Endothelial cell of umbilical vein (primary cell): Measurements from ENCODE around the gene METTL8. TPM values are rescaled to one million over a fixed set of nuclear protein-coding genes. Genes with fewer than 3 reads are reported as not detected.

Experiments used
- BruUV-seq: library from RNA; stranded (reverse); fragments of 400-500 nt; replicated peaks from 2 replicates; lab custom pipeline; 2021; lab: Mats Ljungman, UMichigan
- CTCF ChIA-PET: fragments of 300-600, 350-600 bp; sonication (Branson Sonifier 250); formaldehyde crosslinking; loops from one replicate; lab custom pipeline; 2021; ENCODE audit warnings: antibody characterized with exemption, inconsistent platforms; lab: Charles Lee
- POLR2A ChIA-PET: fragments of 300-600, 350-600 bp; sonication (Branson Sonifier 250); formaldehyde crosslinking; loops from one replicate; lab custom pipeline; 2021; ENCODE audit warnings: antibody characterized with exemption, inconsistent platforms; lab: Charles Lee
- DNase-seq: peaks from one replicate; pipeline ENCODE4 v3.0.0-alpha.2; 2011; ENCODE audit warnings: low read depth, low spot score
- FAIRE-seq: peaks from 2 replicates; lab custom pipeline; 2011; peaks lifted over from hg19 to GRCh38; lab: Jason Lieb, UNC
- H2AFZ ChIP-seq: 2 replicates; pipeline ENCODE4 v1.6.0; 2012; ENCODE audit warnings: low read depth, low read length, control low read depth, inconsistent platforms
- H3K27ac ChIP-seq: 2 replicates; pipeline ENCODE4 v1.5.1; 2011; ENCODE audit warnings: low read depth, mild to moderate bottlenecking, control low read depth, low read length, moderate library complexity; ENCODE audit not compliant: insufficient read depth
- H3K27me3 ChIP-seq, 2 experiments: 2 replicates each; pipeline versions ENCODE4 v1.6.0 to v1.6.1; 2011; ENCODE audit warnings: low read length in 2 of 2, mixed read lengths in 1 of 2; ENCODE audit not compliant: control insufficient read depth in 2 of 2, insufficient read depth in 2 of 2
- H3K36me3 ChIP-seq, 2 experiments: 2 replicates in 1 of 2; 3 replicates in 1 of 2; pipeline ENCODE4 v1.5.1; 2011; ENCODE audit warnings: low read length in 2 of 2, mild to moderate bottlenecking in 1 of 2, moderate library complexity in 1 of 2; ENCODE audit not compliant: control insufficient read depth in 2 of 2, insufficient read depth in 2 of 2; ENCODE audit errors: extremely low read depth in 1 of 2
- H3K4me1 ChIP-seq: 3 replicates; pipeline ENCODE4 v1.5.1; 2011; ENCODE audit warnings: mild to moderate bottlenecking, low read length; ENCODE audit not compliant: control insufficient read depth, insufficient read depth; ENCODE audit errors: extremely low read depth
- H3K4me2 ChIP-seq: 2 replicates; pipeline ENCODE4 v1.6.1; 2011; ENCODE audit warnings: low read length, control low read depth, mixed read lengths; ENCODE audit not compliant: insufficient read depth
- H3K4me3 ChIP-seq, 3 experiments: fragments of 200-600 bp in 1 of 3; sonication (generic), shearing (Covaris generic) in 1 of 3; replicated peaks in 1 of 3; 2 replicates each; pipeline ENCODE4 v1.5.1; 2011 to 2016; ENCODE audit warnings: control low read depth in 3 of 3, low read length in 3 of 3, mild to moderate bottlenecking in 2 of 3, inconsistent platforms in 1 of 3, low read depth in 1 of 3, moderate library complexity in 1 of 3; ENCODE audit not compliant: insufficient read depth in 1 of 3
- H3K79me2 ChIP-seq: 2 replicates; pipeline ENCODE4 v1.6.0; 2012; ENCODE audit warnings: low read length, inconsistent platforms; ENCODE audit not compliant: control insufficient read depth, insufficient read depth
- H3K9ac ChIP-seq: replicated peaks from 2 replicates; pipeline ENCODE3; 2011; ENCODE audit warnings: low read length, control low read depth; ENCODE audit not compliant: insufficient read depth; ENCODE audit errors: extremely low read depth
- H3K9me1 ChIP-seq: replicated peaks from 3 replicates; pipeline ENCODE4 v1.6.0; 2011; ENCODE audit warnings: mild to moderate bottlenecking, low read length; ENCODE audit not compliant: control insufficient read depth, insufficient read depth; ENCODE audit errors: extremely low read depth
- H3K9me3 ChIP-seq: replicated peaks from 2 replicates; pipeline ENCODE4 v1.5.1; 2012; ENCODE audit warnings: low read length, inconsistent platforms; ENCODE audit not compliant: control insufficient read depth, insufficient read depth
- H4K20me1 ChIP-seq: replicated peaks from 2 replicates; pipeline ENCODE3; 2011; ENCODE audit warnings: mild to moderate bottlenecking, low read length; ENCODE audit not compliant: control insufficient read depth, insufficient read depth; ENCODE audit errors: extremely low read depth
- EZH2 ChIP-seq: IDR thresholded peaks from 2 replicates; pipeline ENCODE4 v1.6.1; 2012; ENCODE audit warnings: borderline replicate concordance, low read depth, mild to moderate bottlenecking, moderate library complexity, low read length, inconsistent platforms; ENCODE audit not compliant: severe bottlenecking
- FOS ChIP-seq: IDR thresholded peaks from 2 replicates; pipeline ENCODE4 v1.6.1; 2011; ENCODE audit warnings: mild to moderate bottlenecking, low read length, moderate library complexity, borderline replicate concordance; ENCODE audit not compliant: insufficient read depth
- GATA2 ChIP-seq: IDR thresholded peaks from 2 replicates; pipeline ENCODE4 v1.7.0; 2011; ENCODE audit warnings: low read depth, mild to moderate bottlenecking, moderate library complexity, mixed read lengths, low read length; ENCODE audit not compliant: insufficient read length, insufficient read depth
- JUN ChIP-seq: IDR thresholded peaks from 2 replicates; pipeline ENCODE4 v1.6.1; 2011; ENCODE audit warnings: borderline replicate concordance, low read depth; ENCODE audit not compliant: insufficient read length, insufficient read depth
- MYC ChIP-seq: IDR thresholded peaks from one replicate; pipeline ENCODE4 v1.6.1; 2011; ENCODE audit warnings: mild to moderate bottlenecking, low read depth, low read length
- POLR2A ChIP-seq: IDR thresholded peaks from 2 replicates; pipeline ENCODE4 v1.6.1; 2012; ENCODE audit warnings: low read depth, mild to moderate bottlenecking, control low read depth, low read length
- POLR2AphosphoS5 ChIP-seq: IDR thresholded peaks from 2 replicates; pipeline ENCODE4 v1.6.1; 2012; ENCODE audit warnings: low read depth, mild to moderate bottlenecking, control low read depth, low read length, moderate library complexity; ENCODE audit not compliant: insufficient read depth
- dilution Hi-C: fragments of 300-500 bp; cut with MboI; formaldehyde crosslinking; loops from one replicate; pipeline ENCODE4 v1.15.0; 2019; ENCODE audit warnings: low sequenced_read_pairs; ENCODE audit not compliant: extremely low pct_ligation_motif_present
- intact Hi-C: fragments of 100-400 bp; cut with micrococcal nuclease; formaldehyde crosslinking; loops from one replicate; pipeline ENCODE4 v1.10.0; 2022
- polyA plus RNA-seq, 4 experiments: library from polyadenylated mRNA; depleted of rRNA in 3 of 4; stranded (reverse) in 3 of 4; unstranded in 1 of 4; fragments of >200 nt; gene quantifications; 2 replicates each; pipeline versions ENCODE4 v1.2.1 to v1.2.3, GENCODE V29; 2011 to 2012; ENCODE audit warnings: missing spikeins in 1 of 4
- total RNA-seq: library from RNA; stranded (reverse); gene quantifications from 2 replicates; pipeline ENCODE4 v1.2.3, GENCODE V29; 2021
- TF ChIP-seq, protein P1 (sequence below): IDR thresholded peaks from 2 replicates; pipeline ENCODE4 v1.6.1; 2011; ENCODE audit not compliant: insufficient read depth, insufficient read length
- TF ChIP-seq, protein P2 (sequence below), 2 donors: IDR thresholded peaks; 1 replicate in 1 of 2; 2 replicates in 1 of 2; pipeline ENCODE4 v1.5.1; 2011; ENCODE audit warnings: low read length in 2 of 2, mild to moderate bottlenecking in 2 of 2, moderate library complexity in 2 of 2, control low read depth in 1 of 2, inconsistent platforms in 1 of 2, low read depth in 1 of 2; ENCODE audit not compliant: insufficient read depth in 1 of 2; ENCODE audit errors: extremely low read depth in 1 of 2

The METTL8 gene
- total and polyA plus RNA-seq, 2 donors (not counting 3 experiments of a cell fraction or from before 2014, with no cell fraction given) = 7.0 to 20.2 TPM

DNA sequence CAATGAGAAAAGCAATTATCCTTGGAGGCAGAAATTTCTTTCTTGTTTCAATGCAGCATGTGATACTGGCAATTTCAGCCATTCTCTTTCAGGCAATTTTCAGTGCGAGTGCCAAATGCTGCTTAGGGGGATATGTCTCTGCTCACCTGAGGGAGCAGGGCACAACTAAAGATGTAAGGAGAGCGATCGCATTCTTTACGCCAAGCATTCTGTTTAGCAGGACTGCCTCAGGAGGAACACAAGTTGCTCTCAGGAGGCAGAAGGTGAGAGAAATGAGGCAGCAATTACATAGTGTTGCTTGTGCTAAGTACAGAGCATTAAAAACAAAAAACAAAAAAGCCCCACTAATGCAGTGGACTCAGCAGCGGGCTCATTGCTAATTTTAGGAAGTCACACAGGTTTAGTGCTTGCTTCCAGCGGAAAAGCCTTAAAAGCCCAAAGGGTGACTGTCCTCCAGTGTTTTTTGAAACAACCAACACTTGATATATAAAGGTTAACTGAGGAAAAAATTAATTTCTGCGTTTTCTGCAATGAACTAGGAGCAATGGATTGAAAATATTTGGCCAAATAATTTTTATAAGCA, 116.9 kb downstream of the METTL8 start:
- Histone ChIP-seq H3K79me2 (no peaks in the 10 kb centered on the region), H4K20me1 (no peaks in the 10 kb centered on the region), H3K9ac (no peak overlapping the region), H3K9me1 (no peaks in the 10 kb centered on the region), H3K4me3 (no peak overlapping the region), H3K9me3 (no peaks in the 10 kb centered on the region), H3K27me3 (no peaks in the 10 kb centered on the region), H2AFZ (no peak overlapping the region), H3K27ac (no peak overlapping the region), H3K4me2 (no peak overlapping the region), H3K4me1 (peaks cover 24% of the 10 kb centered on the region), H3K36me3 (no peaks in the 10 kb centered on the region)
- POLR2A ChIA-PET = no interaction called here
- dilution Hi-C loops (no loop called here), intact Hi-C loops (loop anchor here (2.0 kb wide), 1 partner anchor 100 kb away; no protein-coding TSS in a partner anchor)
- no TSS peak for BruUV-seq
- DNase-seq (no peak), FAIRE-seq (no peak)
- TF ChIP-seq JUN (no peak), FOS (no peak), EZH2 (no peak)
- CTCF ChIA-PET = interaction anchor here (1.2 to 2.4 kb wide), 3 partner anchors 17 to 100 kb away, joined by 4 to 12 read pairs (median 9); no protein-coding TSS in a partner anchor

DNA sequence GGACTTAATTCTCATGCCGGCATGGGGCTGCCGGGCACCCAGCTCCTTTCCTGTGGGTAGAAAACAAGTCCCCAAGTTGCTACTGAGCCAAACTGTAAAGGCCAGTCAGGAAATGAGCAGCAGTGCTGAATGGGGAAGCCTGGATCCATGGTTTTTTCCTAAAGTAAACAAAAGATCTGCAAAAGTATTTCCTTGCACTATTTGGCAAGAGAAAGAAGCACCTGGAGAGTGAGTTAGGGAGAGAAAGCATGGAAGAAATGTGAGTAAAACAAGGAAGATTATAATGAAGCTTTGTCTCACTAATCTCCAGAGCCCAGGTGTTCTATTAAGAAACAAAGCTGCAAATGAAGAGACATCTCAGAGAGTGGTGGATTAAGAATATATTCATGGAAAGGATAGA, 117.6 kb downstream of the METTL8 start:
- no TSS peak for BruUV-seq
- FAIRE-seq = peak; percentile 75

More for the DNA sequence above, 117.6 kb downstream of the METTL8 start:
- intact Hi-C loops (loop anchor here (2.0 kb wide), 1 partner anchor 101 kb away; no protein-coding TSS in a partner anchor), dilution Hi-C loops (no loop called here)
- H3K4me3 ChIP-seq = no peak overlapping the region
- no peaks in the 10 kb centered on the region for H3K9me1 ChIP-seq
- POLR2A ChIA-PET = interaction anchor here (0.6 kb wide), 1 partner anchor 354 kb away, joined by 3 read pairs; no protein-coding TSS in a partner anchor
- H3K4me2 ChIP-seq = peak overlapping the region; percentile 57
- H2AFZ ChIP-seq = no peak overlapping the region
- H3K4me1 ChIP-seq = peaks cover 24% of the 10 kb centered on the region
- H4K20me1 ChIP-seq = no peaks in the 10 kb centered on the region
- no peak overlapping the region for H3K9ac ChIP-seq
- H3K36me3 ChIP-seq = no peaks in the 10 kb centered on the region
- DNase-seq = peak; percentile 87
- CTCF ChIA-PET = interaction anchor here (0.9 to 1.7 kb wide), 4 partner anchors 18 to 155 kb away, joined by 3 to 12 read pairs (median 4); no protein-coding TSS in a partner anchor
- H3K27me3 ChIP-seq = no peaks in the 10 kb centered on the region
- TF ChIP-seq, protein P1, sequence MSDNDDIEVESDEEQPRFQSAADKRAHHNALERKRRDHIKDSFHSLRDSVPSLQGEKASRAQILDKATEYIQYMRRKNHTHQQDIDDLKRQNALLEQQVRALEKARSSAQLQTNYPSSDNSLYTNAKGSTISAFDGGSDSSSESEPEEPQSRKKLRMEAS = no peak
- TF ChIP-seq, protein P2, sequence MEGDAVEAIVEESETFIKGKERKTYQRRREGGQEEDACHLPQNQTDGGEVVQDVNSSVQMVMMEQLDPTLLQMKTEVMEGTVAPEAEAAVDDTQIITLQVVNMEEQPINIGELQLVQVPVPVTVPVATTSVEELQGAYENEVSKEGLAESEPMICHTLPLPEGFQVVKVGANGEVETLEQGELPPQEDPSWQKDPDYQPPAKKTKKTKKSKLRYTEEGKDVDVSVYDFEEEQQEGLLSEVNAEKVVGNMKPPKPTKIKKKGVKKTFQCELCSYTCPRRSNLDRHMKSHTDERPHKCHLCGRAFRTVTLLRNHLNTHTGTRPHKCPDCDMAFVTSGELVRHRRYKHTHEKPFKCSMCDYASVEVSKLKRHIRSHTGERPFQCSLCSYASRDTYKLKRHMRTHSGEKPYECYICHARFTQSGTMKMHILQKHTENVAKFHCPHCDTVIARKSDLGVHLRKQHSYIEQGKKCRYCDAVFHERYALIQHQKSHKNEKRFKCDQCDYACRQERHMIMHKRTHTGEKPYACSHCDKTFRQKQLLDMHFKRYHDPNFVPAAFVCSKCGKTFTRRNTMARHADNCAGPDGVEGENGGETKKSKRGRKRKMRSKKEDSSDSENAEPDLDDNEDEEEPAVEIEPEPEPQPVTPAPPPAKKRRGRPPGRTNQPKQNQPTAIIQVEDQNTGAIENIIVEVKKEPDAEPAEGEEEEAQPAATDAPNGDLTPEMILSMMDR (IDR thresholded peaks at IDR 0.05; ENCODE audit: extremely low read depth in 1 of 2, insufficient read depth in 1 of 2, low read depth in 1 of 2, low read length in 2 of 2) = no peak
- no peak for TF ChIP-seq EZH2
- TF ChIP-seq GATA2 = no peak
- TF ChIP-seq FOS = no peak
- no peak for TF ChIP-seq POLR2AphosphoS5
- no peak for TF ChIP-seq JUN
- no peak for TF ChIP-seq MYC
- no peak for TF ChIP-seq POLR2A
- peak overlapping the region; percentile 12 for H3K27ac ChIP-seq
- H3K9me3 ChIP-seq = no peaks in the 10 kb centered on the region
- H3K79me2 ChIP-seq = no peaks in the 10 kb centered on the region
